GM21619 (cell line): Measurements from ENCODE around the gene POU3F1.
A peak's percentile ranks its signal among the peaks of the same experiment; 100 is the strongest.
"Not testable (repeated sequence)": the region's sequence is repeated elsewhere in the genome, so short reads cannot be mapped to it uniquely, and the experiment has no call there.

ENCODE experiments used
- ATAC-seq: cut with Tn5 transposase; IDR thresholded peaks from one replicate; pipeline ENCODE4 v1.9.1; 2021; ENCODE audit not compliant: unreplicated experiment

Gene POU3F1

DNA sequence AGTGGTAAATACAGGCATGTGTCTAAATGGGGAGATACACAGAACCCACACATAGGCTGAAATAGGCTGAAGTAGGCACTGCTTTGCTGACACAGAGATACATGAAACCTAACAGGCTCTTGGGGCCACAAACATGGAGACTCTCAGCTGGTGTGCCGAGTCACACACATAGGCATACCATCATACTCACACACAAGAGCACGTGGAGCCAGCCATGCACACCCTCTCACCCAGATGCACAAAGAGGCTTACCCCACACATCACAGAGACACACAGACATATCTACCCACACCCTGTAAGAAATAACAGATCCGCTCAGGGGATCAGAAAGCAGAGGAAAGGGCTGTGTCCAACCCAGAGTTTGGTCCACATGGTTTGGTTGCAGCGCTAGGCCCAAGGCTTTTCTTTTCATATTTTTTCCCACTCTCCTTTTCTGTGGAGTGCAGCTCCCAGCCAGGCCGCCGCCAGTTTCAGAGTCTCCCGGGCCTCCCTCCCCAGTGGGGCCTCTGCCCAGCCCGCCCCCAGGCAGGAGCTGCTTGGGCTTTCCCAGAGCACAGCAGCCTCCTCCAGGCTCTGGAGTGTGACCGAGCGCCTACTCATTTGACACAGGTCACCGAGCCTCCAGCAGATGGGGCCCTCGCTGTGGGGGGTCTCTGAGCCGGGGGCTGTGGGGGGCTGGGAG is 3.9 kb upstream of the POU3F1 start:
- no peak for ATAC-seq

GRCh38 chr1:38047603-38048141 is 1.1 kb upstream of the POU3F1 start:
- ATAC-seq: no peak

DNA sequence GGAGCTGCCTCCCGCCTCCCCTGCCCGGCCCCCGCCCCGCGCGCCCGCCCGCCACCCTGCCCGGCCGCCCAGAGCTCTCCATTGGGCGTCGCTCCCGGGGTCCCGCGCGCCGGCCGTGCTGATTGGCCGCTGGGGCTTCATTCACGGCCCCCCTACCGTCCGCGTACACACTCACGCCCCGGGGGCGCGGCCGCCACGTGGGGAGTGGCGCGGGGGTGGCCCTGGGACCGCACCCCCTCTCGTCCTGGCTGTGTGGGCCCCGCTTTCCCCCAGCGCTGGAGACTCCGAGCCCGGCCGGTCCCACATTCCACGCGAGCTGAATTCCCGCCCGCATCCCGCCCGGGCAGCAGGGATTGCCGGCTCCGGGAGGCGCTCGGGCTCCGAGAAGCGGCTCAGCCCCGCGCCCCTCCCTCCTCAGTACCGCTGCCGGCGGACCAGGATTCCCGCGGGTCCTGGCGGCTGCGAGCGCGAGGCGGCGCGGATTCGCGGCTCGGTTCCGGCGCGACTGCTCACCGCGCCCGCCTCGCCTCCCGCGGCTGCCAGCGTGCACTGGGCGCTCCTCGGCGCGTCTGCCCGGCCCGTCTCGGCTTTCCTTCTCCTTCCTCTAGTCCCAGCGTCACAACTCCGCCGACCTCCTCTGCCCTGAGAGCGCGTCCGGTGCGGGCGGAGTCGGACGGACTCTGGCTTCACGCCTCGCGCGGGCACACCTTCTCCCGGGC is 450 bp upstream of the POU3F1 start:
- peak; percentile 66 for ATAC-seq

GRCh38 chr1:38045401-38046332 is 926 bp downstream of the POU3F1 start:
- ATAC-seq: peak; percentile 1

DNA sequence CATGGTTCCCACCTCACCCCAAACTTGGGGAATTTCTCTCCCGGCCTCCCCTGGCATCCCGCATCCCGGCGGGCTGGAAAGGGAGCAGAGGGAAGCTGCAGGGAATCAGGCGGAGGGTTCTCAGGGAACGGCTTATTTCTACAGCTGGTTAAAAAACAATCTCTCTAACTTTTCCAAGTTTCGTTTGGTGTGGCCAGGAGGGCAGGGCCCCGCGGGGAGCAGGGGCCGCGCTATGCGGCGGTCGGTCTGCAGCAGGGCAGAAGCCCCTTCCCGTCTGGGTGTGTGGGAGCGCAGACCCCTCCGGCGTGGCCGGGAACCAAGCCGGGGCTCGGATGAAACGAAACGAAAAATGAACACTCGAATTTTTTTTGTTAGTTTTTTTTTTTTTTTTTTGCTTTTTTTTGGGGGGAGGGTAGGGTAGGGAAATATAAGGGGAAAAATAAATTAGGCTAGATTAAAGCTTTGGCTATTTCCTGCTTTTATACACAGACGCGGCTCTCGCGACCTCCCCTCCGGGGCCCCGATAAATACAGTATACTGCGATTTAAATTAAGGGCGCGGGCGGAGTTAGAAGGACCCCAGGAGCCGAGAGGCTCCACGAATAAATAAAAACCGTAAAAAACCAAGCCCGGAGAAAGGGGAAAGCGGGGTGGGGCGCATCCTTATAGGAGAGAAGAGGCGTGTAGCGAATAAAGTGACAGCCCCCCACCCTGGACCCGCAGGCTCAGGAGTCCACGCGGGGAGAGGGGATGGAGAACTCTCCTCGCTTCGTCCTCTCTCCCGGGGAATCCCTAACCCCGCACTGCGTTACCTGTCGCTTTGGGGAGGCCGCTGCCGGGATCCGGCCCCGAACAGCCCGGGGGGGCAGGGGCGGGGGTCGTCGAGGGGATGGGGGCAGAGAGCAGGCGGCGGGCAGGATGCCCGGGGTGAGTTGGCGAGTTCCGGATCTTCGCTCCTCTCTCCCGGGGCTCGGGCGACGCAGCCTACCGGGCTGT is 2.1 kb downstream of the POU3F1 start:
- no peak for ATAC-seq

GRCh38 chr1:38043036-38043747 is 3.4 kb downstream of the POU3F1 start:
- no peak for ATAC-seq

DNA sequence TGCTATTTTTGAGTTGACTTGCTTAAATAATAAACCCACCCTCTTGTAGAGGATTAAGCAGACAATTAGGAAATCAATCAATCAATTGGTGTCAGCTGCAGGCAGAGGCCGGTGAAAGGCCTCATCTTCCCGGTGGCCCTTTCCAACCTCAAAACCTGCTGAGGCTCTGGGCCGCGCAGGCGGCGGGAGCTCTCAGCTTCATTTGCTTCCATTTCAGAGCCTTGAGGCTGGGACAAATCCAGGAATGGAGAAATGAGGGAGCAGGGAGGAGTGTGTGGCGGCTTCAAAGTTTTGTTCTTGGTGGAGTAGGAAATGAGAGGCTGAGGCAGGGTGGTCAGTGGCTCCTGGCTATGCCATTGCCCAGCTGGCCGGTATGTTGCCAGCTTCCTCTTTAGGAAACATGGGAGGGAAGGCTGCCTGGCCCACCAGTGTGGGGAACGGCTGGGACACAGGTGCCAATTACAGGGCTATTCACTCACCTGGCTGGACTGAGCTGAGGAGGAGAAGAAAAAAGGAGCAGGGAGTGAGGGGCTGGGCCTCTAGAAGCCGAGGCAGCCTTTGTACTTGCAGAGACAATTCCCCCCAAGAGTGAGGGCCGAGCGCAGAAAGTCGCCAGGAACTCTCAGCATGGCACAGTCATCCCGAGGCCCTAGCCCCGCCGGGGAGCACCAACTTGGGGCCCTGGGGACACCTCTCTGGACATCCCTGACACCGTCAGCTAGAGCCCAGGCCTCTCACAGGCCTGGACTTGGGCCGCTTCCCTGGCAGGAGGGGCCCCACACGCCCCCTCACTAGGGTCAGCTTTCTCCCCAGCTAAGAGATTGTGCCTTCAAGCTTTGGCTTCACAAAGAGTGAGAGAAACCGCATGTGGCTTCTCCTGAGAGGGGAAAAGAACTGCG is 4.4 kb downstream of the POU3F1 start:
- ATAC-seq: no peak

GRCh38 chr1:38039331-38040088 is 7.1 kb downstream of the POU3F1 start:
- ATAC-seq: no peak

DNA sequence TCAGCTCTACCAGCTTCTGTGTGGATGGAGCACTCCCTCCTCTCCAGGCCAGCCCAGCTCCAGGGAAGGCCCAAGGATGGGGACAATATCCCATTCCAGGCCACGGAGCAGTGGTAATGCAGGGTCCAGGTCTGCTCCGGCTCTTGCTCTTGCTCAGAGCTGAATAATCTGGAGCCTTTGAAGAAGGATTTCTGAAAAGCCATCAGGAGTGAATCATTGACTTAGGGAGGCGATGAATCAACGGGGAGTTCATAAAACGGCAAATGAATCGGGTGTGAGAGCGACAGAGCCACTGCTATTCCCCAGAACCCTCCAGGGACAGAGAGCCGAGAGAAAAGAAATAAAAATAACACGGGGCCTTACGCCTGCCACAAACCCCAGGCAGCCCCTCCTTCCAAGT is 7.7 kb downstream of the POU3F1 start:
- no peak for ATAC-seq

DNA sequence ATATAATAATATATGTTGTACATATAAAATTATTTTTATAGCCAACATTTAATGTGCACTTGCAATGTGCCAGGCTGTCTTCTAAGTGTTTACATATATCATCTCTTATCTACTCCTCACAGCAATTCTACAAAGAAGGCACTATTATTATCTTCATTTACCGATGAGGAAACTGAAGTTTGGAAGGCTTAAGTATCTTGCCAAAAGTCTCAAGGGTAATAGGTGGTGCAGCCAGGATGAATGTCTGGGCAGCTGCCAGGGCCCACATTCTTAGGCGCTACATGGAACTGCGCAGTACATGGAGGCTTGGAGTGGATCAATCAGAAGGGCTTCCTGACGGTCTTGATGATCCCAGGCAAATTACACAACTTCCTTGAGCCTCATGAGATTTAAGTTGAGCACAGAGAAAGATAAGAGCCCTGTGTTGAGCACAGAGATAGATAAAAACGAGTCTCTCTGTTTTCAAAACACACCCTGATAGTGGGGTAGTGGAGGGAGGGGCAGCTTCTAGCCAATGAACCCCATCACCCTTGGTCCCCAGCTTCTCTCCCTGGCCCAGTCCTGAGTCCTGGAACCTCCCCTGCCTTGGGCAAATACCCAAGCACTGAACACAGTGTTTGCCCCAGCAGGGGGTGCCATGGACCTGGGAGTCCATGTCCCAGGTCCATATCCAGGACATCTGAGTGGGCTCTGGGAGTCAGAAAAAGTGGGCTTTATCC is 9.2 kb downstream of the POU3F1 start:
- ATAC-seq: no peak

DNA sequence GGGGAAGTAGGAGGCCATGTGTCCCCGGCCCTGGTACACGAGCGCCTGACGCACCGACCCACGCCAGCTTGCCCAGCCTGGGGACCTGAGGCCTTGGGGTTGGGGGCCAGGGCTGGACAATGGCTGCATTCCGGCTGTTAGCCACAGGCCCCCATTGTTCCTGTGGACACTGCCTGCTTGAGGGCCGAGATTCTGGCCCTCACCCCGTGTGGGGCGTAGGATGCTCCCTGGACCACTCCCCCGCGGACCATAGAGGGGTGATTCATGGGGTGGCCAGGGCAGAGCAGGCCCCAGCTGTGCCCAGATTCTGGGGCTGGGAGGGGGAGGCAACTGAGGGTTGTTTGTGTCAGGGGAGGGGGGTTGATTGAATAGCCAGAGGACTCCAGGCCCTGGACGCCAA is 11.7 kb downstream of the POU3F1 start:
- ATAC-seq: no peak

DNA sequence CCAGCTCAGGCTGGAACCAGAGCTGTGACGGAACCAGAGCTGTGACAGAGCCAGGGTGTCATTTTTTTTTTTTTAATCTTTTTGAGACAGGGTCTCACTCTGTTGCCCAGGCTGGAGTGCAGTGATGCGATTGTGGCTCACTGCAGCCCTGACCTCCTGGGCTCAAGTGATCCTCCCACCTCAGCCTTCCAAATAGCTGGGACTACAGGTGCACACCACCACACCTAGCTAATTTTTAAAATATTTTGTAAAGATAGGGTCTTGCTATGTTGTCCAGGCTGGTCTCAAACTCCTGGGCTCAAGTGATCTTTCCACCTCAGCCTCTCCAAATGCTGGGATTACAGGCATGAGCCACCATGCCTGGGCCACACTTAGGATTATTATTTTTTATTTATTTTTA is 13.6 kb downstream of the POU3F1 start:
- not testable (repeated sequence) for ATAC-seq

- ATAC-seq: no peak
These were observed 15.1 kb downstream of the POU3F1 start for GRCh38 chr1:38031513-38031866.

DNA sequence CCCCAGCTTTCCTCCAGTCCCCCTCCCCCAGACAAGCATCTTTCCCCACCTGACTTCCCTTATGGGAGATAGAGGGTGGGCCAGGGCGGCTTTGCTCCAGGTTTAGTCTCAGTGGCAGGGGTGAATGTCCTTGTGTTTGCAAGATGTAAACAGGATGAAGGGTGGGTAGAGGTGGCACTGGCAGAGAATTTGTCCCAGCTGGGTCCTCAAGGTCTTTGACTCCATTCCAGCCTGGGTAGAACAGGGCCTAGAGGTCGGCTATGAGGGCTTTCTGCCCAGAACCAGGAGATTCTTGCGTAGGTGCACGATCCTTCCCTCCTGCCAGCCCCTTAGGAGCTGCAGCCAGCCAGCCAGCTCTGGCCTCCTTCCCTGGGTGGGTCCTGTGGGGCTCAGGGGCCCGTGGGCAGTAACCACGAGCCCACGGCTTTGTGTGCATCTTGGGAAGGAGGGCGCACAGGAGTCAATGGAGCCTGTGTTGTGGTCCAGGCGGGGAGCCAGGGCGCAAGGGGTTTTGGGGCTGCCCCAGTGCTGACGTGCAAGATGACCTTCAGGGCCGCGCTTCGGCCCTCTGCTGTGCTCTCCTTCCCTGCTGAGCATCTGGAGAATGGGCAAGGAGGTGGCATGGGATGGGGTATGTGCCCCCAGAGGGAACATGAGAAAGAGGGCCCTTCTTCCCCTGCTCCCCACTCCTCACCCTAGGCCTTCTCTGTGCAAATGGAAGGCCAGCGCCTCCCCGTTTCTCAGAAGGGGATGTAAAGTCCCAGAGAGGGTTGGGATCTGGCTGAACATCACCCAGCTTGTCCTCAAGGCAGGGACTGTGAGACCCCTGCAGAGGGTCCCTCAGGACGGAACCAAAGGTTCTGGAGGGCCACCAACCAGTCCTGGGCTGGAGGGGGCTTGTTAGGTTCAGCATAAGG is 15.7 kb downstream of the POU3F1 start:
- no peak for ATAC-seq

- ATAC-seq: peak; percentile 44
These were observed 16.7 kb downstream of the POU3F1 start for GRCh38 chr1:38029685-38030511.
